ENCODE measurements around the gene BMPER. TPM values are rescaled to one million over a fixed set of nuclear protein-coding genes. Genes with fewer than 3 reads are reported as not detected.
A peak's percentile ranks its signal among the peaks of the same experiment; 100 is the strongest.

The BMPER gene
- polyA plus RNA-seq (ENCODE audit: insufficient read length) = 22.7 TPM
- long read RNA-seq, donor 1, transcript BMPER-221 (15 exons, 3,360 nt) = major isoform, 5 of 6 reads
- long read RNA-seq, donor 1, partial matches to known transcripts = 0 of 6 reads
- long read RNA-seq, donor 1, other reads (novel, unspliced or antisense) = 0 of 6 reads
- long read RNA-seq, donor 2, transcript BMPER-221 (15 exons, 3,360 nt) = major isoform, 10 of 13 reads
- long read RNA-seq, donor 2, partial matches to known transcripts = 0 of 13 reads
- long read RNA-seq, donor 2, other reads (novel, unspliced or antisense) = 0 of 13 reads
- long read RNA-seq, donor 3, partial matches to known transcripts = 0 of 2 reads
- long read RNA-seq, donor 3, other reads (novel, unspliced or antisense) = 0 of 2 reads
- long read RNA-seq, donor 4 = 0 reads
- long read RNA-seq, donor 5, partial matches to known transcripts = 7 of 10 reads
- long read RNA-seq, donor 5, other reads (novel, unspliced or antisense) = 0 of 10 reads
- long read RNA-seq, donor 6, partial matches to known transcripts = 0 of 5 reads
- long read RNA-seq, donor 6, other reads (novel, unspliced or antisense) = 0 of 5 reads
- long read RNA-seq, donor 7, partial matches to known transcripts = 0 of 4 reads
- long read RNA-seq, donor 7, other reads (novel, unspliced or antisense) = 0 of 4 reads
- long read RNA-seq, donor 8, partial matches to known transcripts = 0 of 4 reads
- long read RNA-seq, donor 8, other reads (novel, unspliced or antisense) = 0 of 4 reads

GRCh38 chr7:33905389-33906032 is at the start of gene BMPER:
BMPER (plus strand) TSS chr7:33905539; CDS start chr7:33905614, 75 bp downstream.
- DNase-seq = peak; percentile 53

- DNase-seq = no peak
Measured at GRCh38 chr7:33861947-33862346, 43.4 kb upstream of the BMPER start.

DNA sequence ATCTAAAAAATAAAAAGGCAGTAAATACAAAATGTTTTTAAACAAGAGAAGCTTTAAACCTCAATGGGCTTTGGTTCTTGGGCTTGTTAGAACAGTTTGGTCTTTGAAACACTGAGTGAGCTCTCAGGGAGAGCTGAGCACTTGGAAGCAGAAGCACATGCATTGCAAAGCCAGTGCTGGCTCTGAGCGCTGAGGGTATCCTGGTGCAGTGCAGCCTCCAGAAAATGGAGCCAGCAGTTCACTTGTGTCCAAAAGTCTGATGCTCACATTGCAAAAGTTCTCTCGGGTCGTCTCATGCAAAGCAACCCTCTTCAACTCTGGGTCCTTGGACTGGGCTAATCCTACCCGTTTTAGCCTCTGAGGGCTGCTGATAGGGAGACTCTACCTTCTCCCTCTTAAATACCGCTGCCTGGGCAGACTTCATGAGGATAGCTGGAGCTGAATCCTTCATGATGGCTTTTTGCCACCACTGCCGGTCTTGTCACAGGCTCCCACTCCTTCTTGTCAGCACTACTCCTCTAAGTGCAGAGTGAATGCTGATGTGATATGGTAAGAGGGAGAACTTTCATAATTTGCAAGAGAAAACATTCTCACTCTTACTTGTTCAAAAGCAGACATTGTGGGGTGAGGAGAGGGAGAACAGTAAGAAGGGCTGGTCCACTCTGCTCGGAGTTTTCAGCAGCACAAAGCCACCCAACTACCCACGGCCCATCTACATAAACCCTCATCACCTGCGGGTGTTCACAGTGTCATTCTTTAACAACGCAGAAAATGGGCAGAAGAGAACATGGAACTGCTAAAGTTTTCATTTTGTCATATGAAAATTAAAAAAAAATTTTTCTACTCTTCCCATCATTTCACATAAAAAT is 42.2 kb upstream of the BMPER start:
- no peak for DNase-seq

- no peak for DNase-seq
Measured at GRCh38 chr7:33868166-33868565, 37.2 kb upstream of the BMPER start.

DNA sequence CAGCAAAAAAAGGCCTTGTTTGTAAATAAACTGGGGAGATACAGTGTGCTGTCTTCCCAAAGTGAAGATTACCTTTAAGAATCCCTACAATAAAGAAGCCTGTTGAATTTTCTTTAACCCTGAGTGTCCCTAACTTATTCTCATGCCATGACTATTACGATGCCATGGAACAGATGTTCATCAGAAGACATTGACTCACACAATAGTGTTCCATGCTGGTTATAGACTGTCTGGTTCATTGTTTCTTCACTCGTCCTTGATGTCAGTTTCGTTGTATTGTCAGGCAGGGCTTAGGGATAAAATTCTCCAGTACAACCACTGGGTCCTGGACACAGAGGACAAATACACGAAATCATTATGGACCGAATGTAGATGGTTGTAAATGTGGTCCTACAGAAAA is 36.2 kb upstream of the BMPER start:
- DNase-seq = no peak

GRCh38 chr7:33870120-33870519 is 35.2 kb upstream of the BMPER start:
- DNase-seq = no peak

DNA sequence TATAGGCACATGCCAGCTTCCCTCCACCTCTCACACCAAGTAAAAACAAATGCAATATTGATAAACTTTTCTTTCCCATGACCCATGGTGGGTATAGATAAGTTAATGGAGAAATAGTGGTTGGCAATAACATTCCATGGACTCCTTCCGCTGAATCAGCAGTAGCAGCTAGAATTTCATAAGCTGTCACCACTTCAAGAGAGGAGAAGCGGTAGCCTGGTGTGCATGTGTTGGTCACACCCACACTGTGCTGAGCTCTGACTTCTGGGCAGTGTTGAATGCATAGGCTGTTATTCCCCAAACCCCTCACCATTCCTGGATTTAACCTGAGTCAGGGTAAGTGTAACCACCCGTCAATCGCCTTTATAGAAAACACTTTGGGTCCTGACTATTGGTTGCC is 32.5 kb upstream of the BMPER start:
- DNase-seq = no peak

DNA sequence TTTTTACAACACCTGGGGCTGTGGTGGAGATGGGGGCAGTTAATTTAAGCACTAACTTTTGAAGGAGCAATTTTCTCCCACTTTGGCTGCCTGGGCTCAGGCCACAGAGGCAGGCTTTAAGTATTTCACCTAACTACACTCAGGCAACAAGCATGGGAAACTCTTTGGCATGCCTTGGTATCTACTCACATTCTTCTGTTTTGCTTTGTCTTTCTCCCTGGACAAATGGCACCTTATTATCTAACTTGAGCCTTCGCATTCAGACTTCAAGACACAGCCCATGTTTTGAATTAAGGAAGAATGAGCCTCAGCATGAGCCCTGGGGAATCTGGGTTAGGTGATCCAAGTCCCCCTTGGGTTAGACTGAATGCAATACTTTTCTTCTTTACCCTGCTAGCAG is 31.8 kb upstream of the BMPER start:
- no peak for DNase-seq

GRCh38 chr7:33873981-33874750 is 31.2 kb upstream of the BMPER start:
- no peak for DNase-seq

- peak; percentile 11 for DNase-seq
Measured at GRCh38 chr7:33874943-33875342, 30.4 kb upstream of the BMPER start.

- DNase-seq = no peak
Measured at GRCh38 chr7:33876596-33877274, 28.6 kb upstream of the BMPER start.

DNA sequence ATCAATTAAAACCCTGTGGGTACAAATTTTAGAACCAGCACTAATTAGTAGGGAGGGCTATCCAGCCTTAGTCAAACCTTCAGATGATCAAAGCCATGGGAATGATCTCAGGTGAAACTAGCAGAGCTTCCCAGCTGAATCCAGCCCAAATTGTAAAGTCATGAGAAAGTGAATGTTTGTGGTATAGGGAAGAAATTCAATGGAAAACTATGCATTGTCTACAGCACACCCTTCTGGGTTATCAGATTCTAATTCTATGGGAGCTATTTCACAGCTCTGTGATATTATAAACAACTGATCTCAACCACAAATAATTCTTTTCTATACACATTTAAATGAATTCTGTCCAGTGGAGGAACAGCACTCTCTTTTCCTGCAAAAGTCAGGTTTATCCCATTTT is 24.6 kb upstream of the BMPER start:
- no peak for DNase-seq

DNA sequence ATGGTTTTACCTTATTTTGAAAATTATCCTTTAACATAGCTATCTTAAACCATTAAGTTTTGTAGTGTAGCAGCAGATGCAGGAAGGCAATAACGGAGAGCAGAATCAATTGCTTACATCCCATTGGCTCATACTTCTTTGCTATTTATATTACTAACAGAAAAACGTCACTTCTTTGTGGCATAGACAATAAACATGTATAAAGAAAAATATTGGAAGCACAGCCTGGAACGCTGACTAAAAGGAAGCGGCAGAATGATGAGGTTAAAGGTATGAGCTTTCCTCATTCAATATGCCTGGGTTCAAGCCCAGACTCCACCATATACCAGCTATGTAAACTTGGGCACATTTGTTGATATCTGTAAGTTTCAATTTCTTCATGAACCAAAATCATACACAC is 24.0 kb upstream of the BMPER start:
- no peak for DNase-seq

DNA sequence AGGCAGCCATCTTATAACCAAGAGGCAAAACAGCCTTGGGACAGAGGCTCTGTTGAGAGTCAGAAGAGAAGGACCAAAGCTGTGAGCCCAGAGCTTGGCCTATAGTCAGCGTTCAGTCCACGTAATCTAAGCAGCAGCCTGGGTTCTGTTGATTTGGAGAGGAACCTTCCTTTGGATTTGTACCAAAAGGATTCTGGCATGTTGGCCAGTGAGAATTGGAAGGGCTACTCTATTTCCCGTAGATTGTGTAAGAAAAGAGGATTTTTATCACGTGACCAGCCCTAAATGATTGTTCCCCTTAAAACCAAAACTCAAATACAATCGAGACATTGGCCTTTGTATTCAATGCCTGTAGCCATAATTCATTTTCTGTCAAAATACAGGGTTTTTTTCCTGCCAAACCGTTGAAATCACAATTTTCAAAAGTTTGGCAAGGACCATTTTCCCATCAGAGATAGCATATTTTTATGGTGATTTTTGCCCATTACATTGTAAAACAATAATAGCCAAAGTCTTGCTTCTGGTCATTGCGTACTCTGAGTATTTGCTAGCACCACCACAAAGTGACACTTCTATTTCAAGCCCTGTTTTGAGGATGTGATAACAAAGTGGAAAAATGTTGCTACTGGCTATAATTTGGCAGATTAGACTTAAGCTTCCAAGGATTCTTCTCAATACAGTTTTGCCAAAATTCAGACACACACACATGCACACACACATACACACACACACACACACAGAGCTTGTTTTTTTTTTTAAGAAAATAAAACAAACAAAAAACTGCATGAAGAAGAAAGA is 23.1 kb upstream of the BMPER start:
- no peak for DNase-seq

GRCh38 chr7:33882950-33883670 is 22.2 kb upstream of the BMPER start:
- DNase-seq = no peak

DNA sequence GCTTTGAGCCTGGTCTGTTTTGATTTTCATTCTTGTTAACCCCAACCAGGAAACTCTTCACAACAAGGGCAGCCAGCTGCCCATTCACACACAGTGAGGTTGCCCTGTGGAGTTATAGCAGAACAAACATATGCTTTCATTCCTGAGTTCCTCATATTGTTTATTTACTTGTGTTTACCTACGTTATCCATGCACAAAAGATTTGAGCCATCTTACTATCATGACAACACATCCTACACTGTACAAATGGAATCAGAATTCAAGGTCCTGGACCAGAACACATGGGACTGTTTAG is 21.7 kb upstream of the BMPER start:
- DNase-seq = no peak

- no peak for DNase-seq
Measured at GRCh38 chr7:33885290-33886148, 19.8 kb upstream of the BMPER start.

DNA sequence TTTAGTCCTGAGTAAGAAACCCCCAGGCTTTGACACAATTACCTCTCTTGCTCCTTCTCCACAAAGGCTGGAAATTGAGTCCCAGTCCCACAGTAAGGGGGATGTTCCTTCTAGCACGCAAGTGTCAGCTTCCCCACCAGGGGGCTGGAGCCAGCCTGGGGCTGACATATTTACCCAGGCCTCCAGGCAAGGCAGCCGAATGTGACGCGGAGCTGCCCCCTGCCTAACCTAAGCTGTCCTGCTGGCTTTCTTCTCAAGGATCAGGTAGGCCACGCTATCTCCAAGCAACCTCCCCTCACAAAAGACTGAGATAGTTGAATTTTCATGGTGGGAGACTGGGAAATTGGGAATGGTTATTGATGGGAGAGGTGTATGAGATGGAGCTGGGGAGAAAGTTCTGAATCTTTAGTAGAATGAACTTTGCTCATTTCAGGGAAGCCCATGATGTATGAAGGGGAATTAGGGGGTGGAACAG is 19.2 kb upstream of the BMPER start:
- no peak for DNase-seq

Measured in left kidney (tissue), 8 donors.